Lung (tissue), 12 donors: ENCODE measurements around the gene MALT1. TPM values are rescaled to one million over a fixed set of nuclear protein-coding genes. Genes with fewer than 3 reads are reported as not detected.

ENCODE experiments used
- ATAC-seq: fragments of 200-7000 bp; cut with Tn5 transposase; one replicate; pipeline ENCODE4 v1.9.1; 2020; ENCODE audit warnings: moderate number of reproducible peaks; ENCODE audit not compliant: insufficient read depth, low FRiP score
- DNase-seq, 3 donors: peaks; one replicate each; pipeline ENCODE4 v3.0.0-alpha.2; 2013 to 2017
- H3K27ac ChIP-seq, 2 donors: one replicate each; pipeline ENCODE4 v1.5.1; 2013; ENCODE audit warnings: mild to moderate bottlenecking in 2 of 2, moderate library complexity in 2 of 2, control low read depth in 1 of 2, inconsistent platforms in 1 of 2, low read depth in 1 of 2, low read length in 1 of 2
- H3K27me3 ChIP-seq, 3 donors: one replicate each; pipeline ENCODE4 v1.5.1; 2013; ENCODE audit warnings: low read length in 2 of 3; ENCODE audit not compliant: control insufficient read depth in 3 of 3, insufficient read depth in 3 of 3
- H3K36me3 ChIP-seq, 4 donors: one replicate each; pipeline ENCODE4 v1.5.1; 2013; ENCODE audit warnings: low read length in 4 of 4, mild to moderate bottlenecking in 1 of 4, moderate library complexity in 1 of 4; ENCODE audit not compliant: control insufficient read depth in 4 of 4, insufficient read depth in 4 of 4
- H3K4me1 ChIP-seq, 5 donors: one replicate each; pipeline ENCODE4 v1.5.1; 2013; ENCODE audit warnings: low read length in 5 of 5, mild to moderate bottlenecking in 2 of 5, moderate library complexity in 1 of 5; ENCODE audit not compliant: control insufficient read depth in 5 of 5, insufficient read depth in 5 of 5
- H3K4me3 ChIP-seq: one replicate; pipeline ENCODE4 v1.5.1; 2013; ENCODE audit warnings: mild to moderate bottlenecking, control low read depth, moderate library complexity
- H3K9ac ChIP-seq, 2 donors: one replicate each; pipeline ENCODE4 v1.5.1; 2013; ENCODE audit warnings: low read length in 2 of 2, control low read depth in 1 of 2; ENCODE audit not compliant: insufficient read depth in 1 of 2
- H3K9me3 ChIP-seq, 4 donors: one replicate each; pipeline ENCODE4 v1.5.1; 2013; ENCODE audit warnings: low read length in 3 of 4, mild to moderate bottlenecking in 1 of 4, moderate library complexity in 1 of 4; ENCODE audit not compliant: control insufficient read depth in 4 of 4, insufficient read depth in 3 of 4
- WGBS, 2 donors: extraction: QIAGEN DNeasy Blood & Tissue Kit; methylation state at CpG; one replicate each; pipeline ENCODE4 v1.1.7; 2013; 5-methylcytosine and 5-hydroxymethylcytosine counted together
- polyA plus RNA-seq, 2 donors: library from polyadenylated mRNA; stranded (reverse); fragments of 200-250 nt; gene quantifications; one replicate each; pipeline ENCODE4 v1.2.1, GENCODE V29; 2013
- total RNA-seq, 2 donors: library from RNA; depleted of rRNA in 1 of 2; stranded (reverse); fragments of >200 nt in 1 of 2; gene quantifications; one replicate each; pipeline ENCODE4 v1.2.1, GENCODE V29; 2014 to 2021
- TF ChIP-seq, protein P1 (sequence below): IDR thresholded peaks from 2 replicates; pipeline ENCODE4 v1.5.1; 2012; ENCODE audit warnings: mild to moderate bottlenecking; ENCODE audit errors: control extremely low read depth, extremely low read depth
- donor health status: control.
- donor health status: control.
- donor health status: Bipolar disorder and iron deficiency.
- donor health status: healthy.
- donor health status: DM: yes; HTN: yes; CAD: no.

The MALT1 gene
- total and polyA plus RNA-seq, 4 donors = 6.1 to 35.6 (median 12.9) TPM

DNA sequence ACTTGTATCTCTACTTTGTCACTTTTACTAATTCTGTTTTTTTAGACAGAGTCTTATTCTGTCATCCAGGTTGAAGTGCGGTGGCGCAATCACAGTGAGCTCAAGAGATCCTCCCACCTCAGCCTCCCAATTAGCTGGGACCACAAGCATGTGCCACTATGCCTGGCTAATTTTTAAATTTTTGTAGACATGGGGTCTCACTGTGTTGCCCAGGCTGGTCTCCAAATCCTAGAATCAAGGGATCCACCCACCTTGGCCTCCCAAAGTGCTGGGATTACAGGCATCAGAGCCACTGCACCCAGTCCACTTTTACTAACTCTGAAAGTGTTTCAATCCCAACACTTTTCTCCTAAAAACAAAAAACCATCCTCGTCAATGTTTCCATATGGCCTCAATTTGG is 94.9 kb downstream of the MALT1 start:
- H3K9ac ChIP-seq = no peak overlapping the region
- peaks cover 0 to 6% (median 1%) of the 10 kb centered on the region in 5 donors for H3K4me1 ChIP-seq
- no peaks in the 10 kb centered on the region for H3K36me3 ChIP-seq
- ATAC-seq (no peak), DNase-seq (no peak)
- H3K27ac ChIP-seq = no peak overlapping the region
- H3K27me3 ChIP-seq = peaks cover 0 to 4% (median 3%) of the 10 kb centered on the region in 3 donors
- H3K9me3 ChIP-seq = no peaks in the 10 kb centered on the region
- TF ChIP-seq, protein P1, sequence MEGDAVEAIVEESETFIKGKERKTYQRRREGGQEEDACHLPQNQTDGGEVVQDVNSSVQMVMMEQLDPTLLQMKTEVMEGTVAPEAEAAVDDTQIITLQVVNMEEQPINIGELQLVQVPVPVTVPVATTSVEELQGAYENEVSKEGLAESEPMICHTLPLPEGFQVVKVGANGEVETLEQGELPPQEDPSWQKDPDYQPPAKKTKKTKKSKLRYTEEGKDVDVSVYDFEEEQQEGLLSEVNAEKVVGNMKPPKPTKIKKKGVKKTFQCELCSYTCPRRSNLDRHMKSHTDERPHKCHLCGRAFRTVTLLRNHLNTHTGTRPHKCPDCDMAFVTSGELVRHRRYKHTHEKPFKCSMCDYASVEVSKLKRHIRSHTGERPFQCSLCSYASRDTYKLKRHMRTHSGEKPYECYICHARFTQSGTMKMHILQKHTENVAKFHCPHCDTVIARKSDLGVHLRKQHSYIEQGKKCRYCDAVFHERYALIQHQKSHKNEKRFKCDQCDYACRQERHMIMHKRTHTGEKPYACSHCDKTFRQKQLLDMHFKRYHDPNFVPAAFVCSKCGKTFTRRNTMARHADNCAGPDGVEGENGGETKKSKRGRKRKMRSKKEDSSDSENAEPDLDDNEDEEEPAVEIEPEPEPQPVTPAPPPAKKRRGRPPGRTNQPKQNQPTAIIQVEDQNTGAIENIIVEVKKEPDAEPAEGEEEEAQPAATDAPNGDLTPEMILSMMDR = no peak
- WGBS, 2 donors = 52 to 69% methylated on average over 3 of the region's 3 CpGs
- H3K4me3 ChIP-seq = no peak overlapping the region

DNA sequence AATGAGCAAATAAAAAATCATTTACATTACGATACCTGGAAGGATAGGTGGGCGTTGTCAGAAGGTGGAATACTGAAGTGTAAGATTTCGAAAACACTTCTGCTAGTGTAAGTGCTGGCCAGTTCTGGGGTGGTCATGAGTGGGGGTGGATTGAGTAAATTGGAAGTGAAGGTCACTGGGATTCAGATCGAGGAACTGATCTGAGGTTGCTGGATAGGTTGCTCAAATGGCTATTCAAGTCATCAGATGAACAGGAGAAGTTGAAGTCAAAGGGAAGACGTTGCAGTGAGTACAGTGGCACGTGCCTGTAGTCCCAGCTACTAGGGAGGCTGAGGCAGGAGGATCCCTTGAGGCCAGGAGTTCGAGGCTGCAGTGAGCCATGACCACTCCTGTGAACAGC is 95.7 kb downstream of the MALT1 start:
- ATAC-seq (no peak), DNase-seq (no peak)
- peaks cover 0 to 4% (median 3%) of the 10 kb centered on the region in 3 donors for H3K27me3 ChIP-seq
- no peak overlapping the region for H3K4me3 ChIP-seq
- H3K4me1 ChIP-seq = peaks cover 0 to 6% (median 1%) of the 10 kb centered on the region in 5 donors
- H3K9ac ChIP-seq = no peak overlapping the region
- H3K9me3 ChIP-seq = no peaks in the 10 kb centered on the region
- no peaks in the 10 kb centered on the region for H3K36me3 ChIP-seq
- TF ChIP-seq, protein P1 = no peak
- no peak overlapping the region for H3K27ac ChIP-seq
- 73 to 82% methylated on average over 7 of the region's 7 CpGs for whole genome bisulfite sequencing, 2 donors

DNA sequence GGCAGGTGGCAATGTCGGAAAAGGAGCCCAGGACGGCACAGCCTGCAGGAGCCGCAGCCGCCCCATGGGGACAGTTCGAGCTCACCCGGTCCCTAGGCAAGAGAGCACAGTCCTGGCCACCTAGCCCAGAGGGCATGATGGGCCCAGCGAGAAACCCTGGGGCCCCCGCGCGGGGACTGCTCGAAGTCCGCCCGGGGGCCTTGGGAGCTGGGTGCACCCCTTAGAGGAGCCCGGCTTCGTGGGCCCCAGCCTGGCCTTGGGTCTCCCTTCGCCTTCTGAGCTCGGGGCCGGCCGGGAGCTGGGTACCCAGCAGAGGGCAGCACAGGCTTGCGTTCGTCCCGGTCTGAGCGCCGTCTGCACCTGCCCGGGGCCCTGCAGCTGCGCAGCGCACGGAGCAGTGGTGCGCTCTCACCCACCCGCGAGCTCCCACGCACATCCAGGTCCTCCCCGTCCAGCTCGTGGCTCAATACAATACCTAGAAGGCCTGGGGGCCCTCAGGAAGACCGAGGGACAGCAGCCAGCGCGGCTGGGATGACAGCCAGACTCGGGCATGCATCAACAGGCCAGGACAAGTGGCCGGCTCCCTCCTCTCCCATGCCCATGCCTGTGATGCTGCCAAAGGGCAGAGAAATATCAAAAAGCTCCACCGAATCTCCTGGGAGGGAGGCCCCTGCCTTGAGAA is 97.2 kb downstream of the MALT1 start:
- TF ChIP-seq, protein P1 = peak; percentile 78

More for the DNA sequence above, 97.2 kb downstream of the MALT1 start:
- DNase-seq (peak; percentile 58 to 75 (median 71)), ATAC-seq (peak; percentile 90)
- no peak overlapping the region for H3K9ac ChIP-seq
- H3K9me3 ChIP-seq = no peaks in the 10 kb centered on the region
- H3K36me3 ChIP-seq = no peaks in the 10 kb centered on the region
- H3K4me1 ChIP-seq = peaks cover 0 to 6% (median 1%) of the 10 kb centered on the region in 5 donors
- 11 to 16% methylated on average over 37 to 40 of the region's 40 CpGs for WGBS, 2 donors
- peaks cover 0 to 4% (median 3%) of the 10 kb centered on the region in 3 donors for H3K27me3 ChIP-seq
- H3K27ac ChIP-seq = no peak overlapping the region
- no peak overlapping the region for H3K4me3 ChIP-seq
